K562 (cell line): Measurements from ENCODE around the gene PTPN7. TPM values are rescaled to one million over a fixed set of nuclear protein-coding genes. Genes with fewer than 3 reads are reported as not detected.
"Not testable (repeated sequence)": the region's sequence is repeated elsewhere in the genome, so short reads cannot be mapped to it uniquely, and the experiment has no call there.

Experiments
- ATAC-seq: fragments of 200-7000 bp; cut with Tn5 transposase; 3 replicates; pipeline ENCODE4 v1.9.1; 2020; ENCODE audit warnings: moderate library complexity
- BruUV-seq: library from RNA; stranded (reverse); fragments of 400-500 nt; replicated peaks from 2 replicates; lab custom pipeline; 2021; lab: Mats Ljungman, UMichigan
- CTCF ChIA-PET: fragments of 300-600 bp; formaldehyde crosslinking; extraction: SDS; loops from one replicate; lab custom pipeline; 2021; ENCODE audit warnings: low intra/inter-chr PET ratio; lab: Yijun Ruan, JAX
- POLR2A ChIA-PET: fragments of 300-600, 350-650 bp; sonication (Branson Sonifier 250); formaldehyde crosslinking; extraction: SDS; loops from one replicate; lab custom pipeline; 2021; ENCODE audit warnings: antibody characterized with exemption, inconsistent platforms; lab: Yijun Ruan, JAX
- DNase-seq, 4 experiments: peaks; one replicate each; pipeline versions ENCODE4 v3.0.0 to v3.0.0-alpha.2; 2011 to 2018; ENCODE audit warnings: low spot score in 3 of 4, mixed read lengths in 3 of 4; ENCODE audit errors: extremely low read depth in 1 of 4
- FAIRE-seq: peaks from 2 replicates; lab custom pipeline; 2011; peaks lifted over from hg19 to GRCh38; lab: Jason Lieb, UNC
- H2AFZ ChIP-seq: 2 replicates; pipeline ENCODE4 v1.6.0; 2011; ENCODE audit warnings: low read depth, low read length, control low read depth, inconsistent platforms
- H3K27ac ChIP-seq: fragments of 200-600 bp; 3 replicates; pipeline ENCODE4 v1.8.0; 2011; ENCODE audit warnings: low read depth, mild to moderate bottlenecking, control low read depth, inconsistent platforms, low read length, moderate library complexity, mixed read lengths; ENCODE audit errors: extremely low read depth
- H3K27me3 ChIP-seq, 2 experiments: fragments of 300-600 bp in 1 of 2; 2 replicates in 1 of 2; 3 replicates in 1 of 2; pipeline versions ENCODE4 v1.6.0 to v1.8.0; 2011; ENCODE audit warnings: inconsistent platforms in 2 of 2, low read length in 2 of 2, mild to moderate bottlenecking in 1 of 2, mixed read lengths in 1 of 2, moderate library complexity in 1 of 2; ENCODE audit not compliant: control insufficient read depth in 2 of 2, insufficient read depth in 2 of 2
- H3K36me3 ChIP-seq: fragments of 300-600 bp; 3 replicates; pipeline ENCODE4 v1.8.0; 2011; ENCODE audit warnings: mild to moderate bottlenecking, low read length, inconsistent platforms; ENCODE audit not compliant: control insufficient read depth, insufficient read depth
- H3K4me1 ChIP-seq, 2 experiments: fragments of 200-600 bp in 1 of 2; replicated peaks in 1 of 2; 2 replicates in 1 of 2; 3 replicates in 1 of 2; pipeline versions ENCODE4 v1.5.1 to v1.8.0; 2011; ENCODE audit warnings: inconsistent platforms in 2 of 2, low read length in 2 of 2, mild to moderate bottlenecking in 1 of 2, mixed read lengths in 1 of 2, moderate library complexity in 1 of 2; ENCODE audit not compliant: control insufficient read depth in 2 of 2, insufficient read depth in 2 of 2
- H3K4me2 ChIP-seq: 2 replicates; pipeline ENCODE4 v1.6.1; 2011; ENCODE audit warnings: low read length, control low read depth, inconsistent platforms, mixed read lengths; ENCODE audit not compliant: insufficient read depth
- H3K4me3 ChIP-seq: fragments of 200-600 bp; sonication (generic), shearing (Covaris generic); 2 replicates; pipeline ENCODE4 v1.5.1; 2016; ENCODE audit warnings: control low read depth, inconsistent platforms
- H3K79me2 ChIP-seq: fragments of 200-600 bp; 3 replicates; pipeline ENCODE4 v1.8.0; 2011; ENCODE audit warnings: low read length, inconsistent platforms; ENCODE audit not compliant: control insufficient read depth, insufficient read depth
- H3K9ac ChIP-seq, 2 experiments: 2 replicates each; pipeline versions ENCODE4 v1.6.0 to v1.6.1; 2011; ENCODE audit warnings: low read depth in 2 of 2, low read length in 2 of 2, control low read depth in 1 of 2, inconsistent platforms in 1 of 2, mild to moderate bottlenecking in 1 of 2, mixed read lengths in 1 of 2; ENCODE audit not compliant: insufficient read depth in 1 of 2
- H3K9me1 ChIP-seq: one replicate; pipeline ENCODE4 v1.6.0; 2011; ENCODE audit warnings: inconsistent platforms, mild to moderate bottlenecking, low read length, moderate library complexity; ENCODE audit not compliant: control insufficient read depth, insufficient read depth
- H3K9me3 ChIP-seq: replicated peaks from 2 replicates; pipeline ENCODE4 v1.5.1; 2011; ENCODE audit warnings: low read depth, low read length, inconsistent platforms; ENCODE audit not compliant: control insufficient read depth, insufficient read depth
- H4K20me1 ChIP-seq: replicated peaks from 2 replicates; pipeline ENCODE4 v1.6.1; 2011; ENCODE audit warnings: low read length, inconsistent platforms, mixed read lengths; ENCODE audit not compliant: control insufficient read depth, insufficient read depth
- AFF4 ChIP-seq: sonication (generic); formaldehyde crosslinking; IDR thresholded peaks from 2 replicates; pipeline ENCODE4 v1.8.0; 2023; ENCODE audit warnings: mild to moderate bottlenecking, missing genetic modification reagents
- BHLHE40 ChIP-seq: IDR thresholded peaks from 2 replicates; pipeline ENCODE4 v1.6.1; 2011; ENCODE audit warnings: low read length, improper control_type of control experiment
- CBFA2T2 ChIP-seq: fragments of 450-650 bp; conservative IDR thresholded peaks from 2 replicates; pipeline ENCODE4 v1.6.1; 2017; ENCODE audit warnings: mild to moderate bottlenecking
- MECOM ChIP-seq: fragments of 250-450 bp; sonication (Bioruptor Pico); IDR thresholded peaks from 2 replicates; pipeline ENCODE4 v1.8.0; 2022; ENCODE audit warnings: inconsistent platforms
- TAL1 ChIP-seq: fragments of 450-650 bp; IDR thresholded peaks from 2 replicates; pipeline ENCODE4 v1.6.1; 2016; ENCODE audit warnings: mild to moderate bottlenecking
- TCF3 ChIP-seq: sonication (generic); formaldehyde crosslinking; IDR thresholded peaks from 2 replicates; pipeline ENCODE4 v1.4.0; 2020; ENCODE audit warnings: mild to moderate bottlenecking, missing genetic modification reagents
- TGIF2 ChIP-seq: sonication (generic); formaldehyde crosslinking; IDR thresholded peaks from 2 replicates; pipeline ENCODE4 v1.8.1; 2022; ENCODE audit warnings: mild to moderate bottlenecking, missing genetic modification reagents, moderate library complexity
- ZNF766 ChIP-seq: fragments of 200-800 bp; sonication (Bioruptor generic); conservative IDR thresholded peaks from 2 replicates; pipeline ENCODE4 v1.6.1; 2016; ENCODE audit warnings: missing genetic modification characterization, missing compliant biosample characterization
- WGBS: fragments of 100-300 bp; shearing (Covaris generic); methylation state at CpG from one replicate; pipeline ENCODE4 v1.1.6; 2016; ENCODE audit warnings: low coverage, mixed read lengths; ENCODE audit not compliant: insufficient coverage; ENCODE audit errors: missing lambda C conversion rate; 5-methylcytosine and 5-hydroxymethylcytosine counted together
- in situ Hi-C: fragments of 300-500 bp; cut with MboI; formaldehyde crosslinking; loops from 4 replicates; pipeline ENCODE4 v1.15.0; 2018; ENCODE audit warnings: inconsistent platforms, mixed read lengths
- intact Hi-C: fragments of 100-400 bp; cut with micrococcal nuclease; formaldehyde crosslinking; loops from 2 replicates; pipeline ENCODE4 v1.14.2; 2022
- polyA plus RNA-seq, 8 experiments: library from polyadenylated mRNA; depleted of rRNA in 4 of 8; stranded (reverse) in 5 of 8; unstranded in 3 of 8; fragments of >200 nt; fragmentation: Nextera tagmentation in 2 of 8; fragmentation: Illumina TruSeq in 1 of 8; extraction: Ambion mirVana in 2 of 8; extraction: Trizol in 1 of 8; gene quantifications; 2 replicates each; pipeline versions ENCODE4 v1.2.1 to v1.2.3, GENCODE V29; 2011 to 2014; ENCODE audit warnings: inconsistent platforms in 1 of 8, missing spikeins in 1 of 8
- total RNA-seq, 7 experiments: library from RNA; depleted of rRNA in 6 of 7; stranded (reverse); fragments of >200 nt in 6 of 7; fragmentation: Illumina TruSeq in 2 of 7; extraction: Trizol in 2 of 7; gene quantifications; 2 replicates each; pipeline versions ENCODE4 v1.2.1 to v1.2.3, GENCODE V29; 2011 to 2021; ENCODE audit warnings: low replicate concordance in 1 of 7

PTPN7 gene
- total and polyA plus RNA-seq, 9 of the 15 experiments (the other 6 are each of a cell fraction or from before 2014, with no cell fraction given), result 18.7 to 144 (median 120) TPM

DNA sequence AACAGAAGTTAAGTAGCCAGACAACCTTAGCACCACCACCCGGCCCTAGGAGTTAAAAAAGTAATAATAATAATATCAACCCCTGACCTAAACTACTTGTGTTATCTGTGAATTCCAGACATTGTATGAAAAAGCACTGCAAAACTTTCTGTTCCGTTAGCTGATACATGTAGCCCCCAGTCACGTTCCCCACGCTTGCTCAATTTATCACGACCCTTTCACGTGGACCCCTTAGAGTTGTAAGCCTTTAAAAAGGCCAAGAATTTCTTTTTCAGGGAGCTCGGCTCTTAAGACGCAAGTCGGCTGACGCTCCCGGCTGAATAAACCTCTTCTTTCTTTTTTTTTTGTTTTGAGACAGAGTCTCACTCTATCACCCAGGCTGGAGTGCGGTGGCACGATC lies 6.7 kb upstream of the PTPN7 start:
- H3K27me3 ChIP-seq, H3K9me1 ChIP-seq, H4K20me1 ChIP-seq, intact Hi-C loops, DNase-seq, BruUV-seq, H3K9me3 ChIP-seq, ATAC-seq, FAIRE-seq, CTCF ChIA-PET, in situ Hi-C loops: not testable (repeated sequence)
- Histone ChIP-seq H3K9ac (peak overlapping the region; percentile 89 to 92; a peak in 3 of 4 replicates), H3K27ac (peak overlapping the region; percentile 99), H3K4me3 (peak overlapping the region; percentile 45; the same call in 1 of the 2 replicates), H3K4me2 (peak overlapping the region; percentile 90), H3K79me2 (peaks cover 54% of the 10 kb centered on the region), H3K36me3 (peaks cover 39% of the 10 kb centered on the region; the same call in 2 of the 3 replicates), H2AFZ (peak overlapping the region; percentile 58), H3K4me1 (peaks cover 48 to 71% of the 10 kb centered on the region in 2 experiments)
- 20% methylated on average over 11 of the region's 13 CpGs for WGBS
- POLR2A ChIA-PET, result interaction anchor here (1.0 to 1.2 kb wide), 2 partner anchors 12 to 160 kb away, joined by 3 read pairs; no protein-coding TSS in a partner anchor
- TF ChIP-seq TAL1, result 0 out of 2 replicates have a peak, but pooled peaks have one; percentile 17
- 0 out of 2 replicates have a peak, but pooled peaks have one; percentile 24 for TF ChIP-seq MECOM
- TF ChIP-seq ZNF766 (CRISPR knock-in tag), result peak; percentile 78
- peak; percentile 15; the same call in 1 of the 2 replicates for TF ChIP-seq CBFA2T2
- TF ChIP-seq AFF4 (CRISPR knock-in tag), result 0 out of 2 replicates have a peak, but pooled peaks have one; percentile 51
- 0 out of 2 replicates have a peak, but pooled peaks have one; percentile 20 for TF ChIP-seq TGIF2
- TF ChIP-seq BHLHE40, result peak; percentile 70
- peak; percentile 53 for TF ChIP-seq TCF3 (CRISPR knock-in tag)
